ENCODE measurements around the gene TMEM200B.
"Not testable (repeated sequence)": the region's sequence is repeated elsewhere in the genome, so short reads cannot be mapped to it uniquely, and the experiment has no call there.

Gene TMEM200B

DNA sequence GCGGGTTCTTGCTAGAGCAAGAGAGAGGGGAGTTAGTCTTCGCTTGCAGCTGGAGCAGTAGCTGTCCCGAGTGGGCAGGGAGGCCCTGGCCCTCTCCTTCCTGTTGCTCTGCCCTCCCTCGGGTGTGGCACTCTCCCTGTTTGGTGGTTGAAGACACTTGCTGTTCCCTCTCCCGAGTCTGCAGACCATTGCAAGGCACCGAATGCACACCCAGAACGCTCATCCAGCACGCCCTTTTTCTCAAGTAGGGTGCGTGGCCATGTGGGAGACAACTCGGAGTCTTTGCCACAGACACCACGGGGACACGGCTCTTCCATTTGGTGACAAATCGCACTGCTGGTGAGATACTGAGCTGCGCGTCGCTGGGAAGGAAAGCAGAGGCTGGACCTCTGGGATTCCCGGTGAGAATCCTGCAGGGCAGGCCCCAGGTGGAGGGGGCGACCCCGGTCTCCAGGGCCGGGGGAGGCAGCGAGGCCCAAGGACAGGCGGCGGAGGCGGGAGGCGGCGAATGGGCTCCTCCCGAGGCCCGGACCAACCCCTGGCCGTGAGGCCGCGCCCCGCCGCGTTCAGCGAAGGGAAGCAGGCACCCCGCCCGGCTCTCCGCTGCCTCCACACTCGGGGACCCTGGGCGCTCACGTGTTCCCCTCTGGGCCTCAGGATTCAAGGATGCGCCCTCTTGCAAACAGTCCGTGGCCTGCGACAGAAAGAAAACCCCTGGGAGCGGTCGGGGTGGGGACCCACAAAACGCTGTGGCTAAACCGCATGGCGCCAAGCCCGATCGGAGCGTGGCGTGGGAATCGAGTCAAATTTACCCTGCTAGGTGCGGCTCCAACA lies 10.4 kb upstream of the TMEM200B start:
- DNase-seq, result no peak

DNA sequence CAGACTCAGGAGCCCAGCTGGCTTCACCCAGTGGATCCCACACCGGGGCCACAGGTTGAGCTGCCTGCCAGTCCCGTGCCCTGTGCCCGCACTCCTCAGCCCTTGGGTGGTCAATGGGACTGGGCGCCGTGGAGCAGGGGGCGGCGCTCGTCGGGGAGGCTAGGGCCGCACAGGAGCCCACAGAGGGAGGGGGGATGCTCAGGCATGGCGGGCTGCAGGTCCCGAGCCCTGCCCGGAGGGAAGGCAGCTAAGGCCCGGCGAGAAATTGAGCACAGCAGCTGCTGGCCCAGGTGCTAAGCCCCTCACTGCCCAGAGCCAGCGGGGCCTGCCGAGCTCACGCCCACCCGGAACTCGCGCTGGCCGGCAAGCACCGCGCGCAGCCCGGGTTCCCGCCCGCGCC lies 7.4 kb upstream of the TMEM200B start:
- DNase-seq, result not testable (repeated sequence)

DNA sequence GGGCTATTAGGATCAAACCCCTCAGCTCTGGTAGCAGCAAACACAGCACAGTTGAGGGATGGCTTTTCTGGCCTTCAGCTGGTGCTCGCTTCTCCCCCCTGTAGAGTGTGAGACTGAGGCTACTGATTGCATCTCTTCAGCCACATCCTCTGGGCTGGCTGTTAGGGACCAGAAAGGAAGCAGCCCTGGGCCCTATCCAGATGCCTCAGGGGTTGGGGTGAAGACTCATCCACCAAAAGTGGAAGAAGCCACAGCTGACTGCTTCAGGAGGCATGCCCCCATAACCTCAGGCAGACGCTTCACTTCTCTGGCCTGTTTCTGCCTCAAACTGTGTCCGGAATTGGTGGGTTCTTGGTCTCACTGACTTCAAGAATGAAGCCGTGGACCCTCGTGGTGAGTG lies 6.2 kb upstream of the TMEM200B start:
- DNase-seq, result no peak

DNA sequence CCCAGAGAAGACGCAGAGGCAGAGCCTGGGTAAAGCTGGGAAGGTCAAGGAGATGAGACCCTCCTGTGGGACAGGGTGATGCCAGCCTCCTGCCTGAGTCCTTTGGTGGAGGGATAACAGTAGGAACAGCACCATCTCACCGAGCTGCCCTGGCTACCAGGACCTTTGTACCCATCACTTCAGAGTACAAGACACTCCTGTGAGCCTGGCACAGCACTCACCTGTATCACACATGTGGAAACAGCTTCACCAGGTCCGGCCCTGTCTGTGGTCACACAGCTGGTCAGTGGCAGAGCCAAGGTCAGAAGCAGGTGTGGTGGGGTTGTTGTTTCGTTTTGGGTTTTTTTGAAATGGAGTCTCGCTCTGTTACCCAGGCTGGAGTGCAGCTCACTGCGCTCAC lies 5.0 kb upstream of the TMEM200B start:
- DNase-seq, result no peak

DNA sequence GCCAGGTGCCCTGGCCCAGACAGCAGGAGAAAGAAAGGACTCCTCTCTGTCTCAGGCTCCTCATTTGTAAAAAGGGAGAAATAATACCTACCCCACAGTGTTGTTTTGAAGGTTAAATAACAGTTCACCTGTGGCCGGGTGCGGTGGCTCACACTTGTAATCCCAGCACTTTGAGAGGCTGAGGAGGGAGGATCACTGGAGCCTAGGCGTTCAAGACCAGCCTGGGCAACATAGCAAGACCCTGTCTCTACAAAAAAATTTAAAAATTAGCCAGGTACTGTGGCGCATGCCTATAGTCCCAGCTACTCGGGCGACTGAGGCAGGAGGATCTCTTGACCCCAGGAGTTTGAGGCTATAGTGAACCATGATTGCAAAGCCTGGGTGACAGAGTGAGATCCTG lies 2.5 kb upstream of the TMEM200B start:
- no peak for DNase-seq

DNA sequence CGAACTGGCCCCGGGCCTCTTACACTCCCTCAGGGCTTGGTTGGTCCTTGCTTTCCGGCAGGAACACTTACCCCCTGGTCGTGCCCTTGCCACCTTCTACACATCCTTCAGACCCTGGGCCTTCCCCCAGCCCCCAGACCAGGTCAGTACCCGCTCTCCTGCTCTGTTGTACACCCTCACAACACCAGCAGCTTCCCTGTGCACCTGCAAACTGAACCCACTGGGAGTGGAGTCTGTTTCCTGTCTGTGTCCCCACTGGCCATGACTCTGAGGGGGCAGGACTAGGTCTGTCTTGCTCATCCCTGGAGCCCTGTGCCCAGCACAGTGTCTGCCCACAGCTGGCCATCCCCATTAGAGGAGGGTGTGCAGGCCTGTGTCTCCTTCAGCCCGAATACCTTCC lies 2.1 kb upstream of the TMEM200B start:
- DNase-seq, result no peak

DNA sequence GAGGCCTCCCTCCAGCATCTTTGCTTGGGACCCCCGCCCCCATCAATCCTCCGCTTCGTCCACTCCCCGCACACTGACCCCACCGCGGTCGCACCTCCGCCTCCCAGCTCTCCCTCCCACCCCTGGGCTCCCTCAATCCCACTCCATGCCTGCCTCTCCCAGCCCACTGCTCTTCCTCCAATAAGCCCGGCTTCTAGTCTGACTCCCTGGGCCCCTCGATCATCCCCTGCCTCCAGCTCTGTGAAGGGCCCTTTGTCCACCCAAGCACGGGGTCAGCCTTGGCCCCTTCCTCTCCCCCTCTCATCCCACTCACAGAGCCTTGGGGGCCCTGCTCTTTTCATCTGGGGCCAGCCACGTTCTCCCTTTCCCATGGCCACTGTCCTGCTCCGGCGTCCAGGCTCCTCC lies 1.5 kb upstream of the TMEM200B start:
- no peak for DNase-seq

GRCh38 chr1:29124366-29125236 lies 898 bp upstream of the TMEM200B start:
- DNase-seq, result peak; percentile 77

DNA sequence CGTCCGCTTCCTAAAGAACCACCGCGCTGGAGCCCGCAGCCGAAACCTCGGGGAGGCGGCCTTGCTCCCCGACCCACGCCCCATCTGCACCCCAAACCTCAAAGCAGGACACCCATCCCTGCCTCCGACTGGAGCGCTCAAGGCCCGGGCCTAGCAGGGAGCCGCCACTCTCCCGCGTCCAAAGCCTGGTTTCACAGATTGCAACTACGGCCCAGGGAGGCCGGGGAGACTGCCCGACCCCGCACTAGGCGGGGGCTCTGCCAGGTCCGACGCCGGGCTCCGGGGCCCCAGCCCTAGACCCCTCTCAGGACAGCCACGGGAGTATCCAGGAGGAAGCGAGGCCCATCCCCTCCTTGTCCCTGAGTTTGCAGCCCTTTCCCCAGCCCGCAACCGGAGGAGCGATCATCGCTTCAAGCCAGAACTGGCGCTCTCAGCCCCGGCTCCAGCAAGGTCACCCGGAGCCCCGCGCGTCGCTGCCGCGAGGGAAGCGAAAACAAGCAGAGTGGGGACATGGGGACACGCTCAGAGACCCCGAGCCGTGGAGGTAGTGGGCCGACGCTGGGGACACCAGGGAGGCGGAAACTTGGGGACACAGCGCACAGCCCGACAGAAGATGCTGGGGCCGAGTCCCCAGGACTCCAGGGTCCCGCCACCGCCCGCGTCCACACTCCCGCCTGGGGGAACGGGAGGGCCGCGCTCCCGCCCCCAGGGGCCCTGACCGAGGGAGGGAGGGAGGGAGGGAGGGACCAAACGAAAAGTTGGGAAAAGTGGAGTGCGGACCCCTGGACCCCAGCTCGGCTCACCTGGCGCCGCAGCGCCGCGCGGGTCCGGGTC lies 433 bp downstream of the TMEM200B start:
- peak; percentile 23 for DNase-seq

DNA sequence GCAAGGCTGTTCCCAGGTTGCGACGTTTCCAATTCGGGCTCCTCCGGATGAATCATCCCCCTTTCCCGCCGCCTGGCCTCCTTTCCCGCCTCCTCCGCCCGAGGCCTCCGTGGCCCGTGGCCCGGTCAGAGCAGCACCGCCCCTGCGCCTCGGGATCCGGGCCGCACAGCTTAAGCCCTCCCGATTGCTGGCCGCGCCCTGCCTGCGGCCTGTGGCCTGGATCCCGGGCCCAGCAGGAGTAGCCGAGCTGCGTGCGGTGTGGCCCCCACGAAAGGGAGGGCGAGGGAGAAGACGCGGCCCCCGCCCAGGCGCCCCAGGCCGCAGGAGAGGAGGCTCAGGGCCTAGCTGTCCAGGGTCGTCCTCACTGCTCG lies 1.0 kb downstream of the TMEM200B start:
- DNase-seq, result peak; percentile 71

DNA sequence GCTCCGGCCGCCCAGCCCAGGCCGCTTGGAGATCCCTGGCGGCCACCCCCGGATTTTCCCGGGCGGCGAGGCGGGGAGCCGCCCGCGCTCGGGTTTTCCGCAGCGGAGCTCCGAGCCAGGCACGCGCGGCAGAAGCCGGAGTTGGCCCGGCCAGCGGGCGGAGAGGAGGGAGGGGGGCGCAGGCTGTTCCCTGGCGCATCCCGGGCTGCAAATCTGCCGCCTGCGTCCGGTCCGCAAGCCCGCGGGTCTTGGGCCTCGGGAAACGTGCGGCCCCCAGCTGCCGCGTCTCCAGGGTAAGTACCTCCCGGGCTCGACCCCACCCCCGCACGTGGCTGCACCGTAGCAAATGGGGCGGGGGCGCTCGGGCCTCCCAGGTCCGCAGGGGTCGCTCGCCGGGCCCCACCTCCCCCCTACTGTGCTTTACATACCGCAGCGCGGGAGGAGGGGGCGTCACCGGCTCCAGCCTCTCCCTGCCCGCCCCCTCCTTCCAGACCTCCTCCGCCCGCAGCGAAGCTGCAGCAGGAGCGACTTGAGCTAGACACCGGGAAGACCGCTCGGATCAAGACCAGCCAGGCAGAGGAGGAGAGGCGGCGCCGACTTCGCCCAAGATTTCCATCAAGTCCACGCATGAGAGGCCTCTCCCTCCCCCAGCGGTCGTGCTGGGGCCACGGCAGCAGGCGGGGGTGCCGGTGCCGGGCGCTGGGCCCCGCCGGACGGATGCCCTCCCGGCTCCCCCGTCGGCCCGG lies 1.6 kb downstream of the TMEM200B start:
- DNase-seq, result peak; percentile 74

- DNase-seq, result no peak
These were observed 2.2 kb downstream of the TMEM200B start for GRCh38 chr1:29121516-29121935.

DNA sequence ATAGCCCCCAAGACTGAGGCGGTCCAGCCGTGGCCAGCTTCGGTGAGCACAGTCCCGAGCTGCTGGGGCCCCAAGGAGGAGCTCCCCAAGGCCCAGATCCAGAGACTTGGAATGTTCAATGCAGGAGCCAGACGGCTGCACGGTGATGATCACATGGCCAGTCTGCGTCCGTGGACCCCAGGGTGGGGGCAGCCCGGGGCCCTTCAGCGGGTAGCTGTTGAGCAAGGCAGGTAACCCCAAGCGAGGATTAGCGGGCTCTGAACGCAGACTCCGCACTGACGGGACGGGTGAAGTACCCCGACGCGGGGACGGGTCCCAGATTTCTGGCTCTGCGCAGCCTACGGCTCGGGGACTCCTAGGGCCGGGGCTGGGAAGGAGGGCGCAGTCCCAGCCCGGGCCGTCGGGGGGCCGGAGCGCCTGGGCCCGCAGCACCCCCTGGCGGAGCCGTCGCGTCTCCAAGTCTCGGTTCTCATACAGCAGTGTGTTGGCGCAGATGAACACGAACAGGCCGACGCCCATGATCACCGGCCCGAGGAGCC lies 2.7 kb downstream of the TMEM200B start:
- no peak for DNase-seq

GRCh38 chr1:29120367-29120766 lies 3.3 kb downstream of the TMEM200B start:
- DNase-seq, result no peak

DNA sequence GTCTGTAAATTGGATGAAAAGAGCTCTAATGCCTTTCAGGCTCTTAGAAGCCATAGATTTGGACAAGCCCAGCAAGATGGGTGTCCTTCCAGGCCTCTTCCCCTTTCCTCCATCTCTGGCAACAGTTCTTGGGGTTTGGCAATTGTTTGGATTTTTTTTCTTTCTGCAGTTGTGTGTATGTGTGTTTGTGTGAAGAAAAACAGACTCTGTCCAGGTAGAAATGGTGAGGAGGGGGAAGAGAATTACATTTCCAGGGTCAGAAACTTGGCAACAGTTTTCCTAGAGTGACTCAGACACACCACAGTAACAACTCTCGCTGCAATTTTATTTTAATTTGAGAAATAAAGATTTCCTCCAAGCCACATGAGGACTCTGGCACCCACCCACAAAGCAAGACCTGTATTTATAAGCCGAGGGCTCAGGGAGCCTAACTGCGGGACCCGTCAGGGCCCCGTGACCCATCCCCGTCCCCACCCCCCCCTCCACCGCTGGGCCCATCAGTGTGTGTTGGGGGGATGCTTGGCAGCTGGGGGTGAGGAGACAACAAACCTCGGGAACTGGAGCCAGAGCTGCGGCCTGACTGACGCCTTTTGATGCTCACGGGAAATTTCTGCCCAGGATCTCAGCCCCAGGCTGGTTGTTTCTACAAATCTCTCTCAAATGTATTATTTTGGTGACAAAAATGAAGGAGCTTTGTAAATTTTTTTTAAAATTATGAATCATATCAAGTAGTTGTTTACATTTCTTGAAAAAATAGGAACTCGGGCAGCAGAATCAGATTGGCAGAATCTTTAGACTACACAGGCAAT lies 4.4 kb downstream of the TMEM200B start:
- no peak for DNase-seq

DNA sequence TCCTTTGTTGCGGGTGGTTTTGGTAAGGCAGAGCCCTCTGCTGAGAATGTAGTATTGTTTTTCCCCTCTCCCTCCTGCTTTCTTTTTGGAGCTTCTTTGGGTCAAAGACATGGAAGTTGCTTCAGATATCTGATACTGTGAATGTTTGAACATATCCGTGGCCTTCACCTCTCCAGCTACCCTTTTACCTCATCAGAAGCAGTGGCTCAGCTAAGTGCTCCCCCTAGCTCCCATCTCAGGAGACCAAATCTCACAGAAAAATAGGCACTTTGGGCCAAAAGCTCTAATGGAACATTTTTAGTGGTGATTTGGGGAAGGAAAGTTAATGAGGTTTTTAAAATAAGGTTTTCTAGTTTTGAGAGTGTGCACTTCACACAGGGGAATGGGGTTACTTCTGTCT lies 6.3 kb downstream of the TMEM200B start:
- no peak for DNase-seq

GRCh38 chr1:29114654-29115053 lies 9.0 kb downstream of the TMEM200B start:
- no peak for DNase-seq

GRCh38 chr1:29113413-29114117 lies 10.1 kb downstream of the TMEM200B start:
- no peak for DNase-seq

DNA sequence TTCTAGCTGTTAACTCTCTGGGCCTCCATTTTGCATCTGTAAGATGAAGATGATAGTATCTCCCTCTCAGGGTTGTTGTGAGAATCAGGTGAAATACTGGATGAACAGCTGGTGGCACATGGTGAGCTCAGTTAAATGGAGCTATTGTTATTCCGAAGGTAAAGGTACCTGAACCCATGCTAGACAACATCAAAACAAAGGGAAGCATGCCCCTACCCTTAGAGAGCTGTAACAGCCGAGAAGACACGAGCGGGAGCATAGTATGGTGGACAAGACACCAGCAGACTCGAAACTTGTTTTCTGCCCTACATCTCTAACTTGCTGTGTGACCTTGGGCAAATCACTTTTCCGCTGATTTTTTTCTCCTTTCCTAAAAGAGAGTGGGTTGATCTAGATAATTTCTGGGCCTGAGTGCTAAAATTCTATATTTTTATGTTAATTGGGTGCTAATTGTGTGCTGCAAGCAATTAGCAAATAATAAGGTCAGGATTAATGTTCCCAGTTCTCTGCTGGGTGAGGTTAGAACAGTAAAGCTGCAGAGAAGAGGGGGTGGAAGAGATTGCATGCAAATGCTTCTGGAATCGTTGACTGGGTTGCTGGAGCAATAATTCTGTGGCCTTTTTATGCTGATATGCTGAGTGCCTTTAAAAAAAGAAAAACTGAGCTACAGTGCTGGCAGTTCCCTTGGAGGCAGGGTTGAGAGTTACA lies 10.8 kb downstream of the TMEM200B start:
- DNase-seq, result no peak

DNA sequence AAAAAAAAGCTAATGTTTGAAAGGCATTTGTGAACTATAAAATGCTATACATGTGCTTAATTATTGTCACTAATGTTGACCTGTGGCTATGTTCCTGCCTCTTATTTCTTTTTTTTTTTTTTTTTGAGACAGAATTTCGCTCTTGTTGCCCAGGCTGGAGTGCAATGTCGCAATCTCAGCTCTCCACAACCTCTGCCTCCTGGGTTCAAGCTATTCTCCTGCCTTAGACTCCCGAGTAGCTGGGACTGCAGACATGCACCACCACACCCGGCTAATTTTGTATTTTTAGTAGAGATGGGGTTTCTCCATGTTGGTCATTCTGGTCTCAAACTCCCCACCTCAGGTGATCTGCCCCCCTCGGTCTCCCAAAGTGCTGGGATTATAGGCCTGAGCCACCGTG lies 15.7 kb downstream of the TMEM200B start:
- DNase-seq, result not testable (repeated sequence)

All from NCI-H226 (cell line).